ENCODE results near the gene CDH2. TPM values are rescaled to one million over a fixed set of nuclear protein-coding genes. Genes with fewer than 3 reads are reported as not detected.

CDH2 gene
- total RNA-seq, 1 donor from 2014 or later, result 3.7 TPM

DNA sequence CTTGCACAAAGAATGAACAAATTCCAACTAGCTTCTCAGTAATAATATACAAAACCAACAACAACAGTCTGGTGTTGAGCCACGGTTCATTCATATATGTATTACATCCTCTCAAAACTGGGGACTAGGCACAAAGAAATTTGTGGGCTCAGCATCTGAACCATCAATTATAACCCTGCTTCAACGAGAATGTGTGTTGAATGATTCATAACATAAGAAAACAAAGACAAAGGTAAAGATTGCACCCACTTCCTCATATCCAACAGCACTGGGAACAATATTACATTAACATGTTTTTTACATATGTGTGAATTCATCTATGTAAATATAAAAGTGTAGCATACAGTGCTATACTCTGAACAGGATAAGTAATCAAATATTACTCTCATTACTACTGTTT lies 144.8 kb downstream of the CDH2 start:
- H3K9me3 ChIP-seq, result no peaks in the 10 kb centered on the region
- no peaks in the 10 kb centered on the region for H3K4me1 ChIP-seq
- H3K4me3 ChIP-seq, result no peak overlapping the region
- no peaks in the 10 kb centered on the region for H3K36me3 ChIP-seq
- DNase-seq (ENCODE audit: extremely low spot score in 2 of 2), result no peak
- intact Hi-C loops (cut with DNase I), result no loop called here
- no peaks in the 10 kb centered on the region for H3K27me3 ChIP-seq
- TF ChIP-seq POLR2A (IDR thresholded peaks at IDR 0.05) (no peak), POLR2AphosphoS5 (IDR thresholded peaks at IDR 0.05; ENCODE audit: insufficient read depth in 1 of 2, low read depth in 1 of 2) (no peak)
- TF ChIP-seq, protein P1, sequence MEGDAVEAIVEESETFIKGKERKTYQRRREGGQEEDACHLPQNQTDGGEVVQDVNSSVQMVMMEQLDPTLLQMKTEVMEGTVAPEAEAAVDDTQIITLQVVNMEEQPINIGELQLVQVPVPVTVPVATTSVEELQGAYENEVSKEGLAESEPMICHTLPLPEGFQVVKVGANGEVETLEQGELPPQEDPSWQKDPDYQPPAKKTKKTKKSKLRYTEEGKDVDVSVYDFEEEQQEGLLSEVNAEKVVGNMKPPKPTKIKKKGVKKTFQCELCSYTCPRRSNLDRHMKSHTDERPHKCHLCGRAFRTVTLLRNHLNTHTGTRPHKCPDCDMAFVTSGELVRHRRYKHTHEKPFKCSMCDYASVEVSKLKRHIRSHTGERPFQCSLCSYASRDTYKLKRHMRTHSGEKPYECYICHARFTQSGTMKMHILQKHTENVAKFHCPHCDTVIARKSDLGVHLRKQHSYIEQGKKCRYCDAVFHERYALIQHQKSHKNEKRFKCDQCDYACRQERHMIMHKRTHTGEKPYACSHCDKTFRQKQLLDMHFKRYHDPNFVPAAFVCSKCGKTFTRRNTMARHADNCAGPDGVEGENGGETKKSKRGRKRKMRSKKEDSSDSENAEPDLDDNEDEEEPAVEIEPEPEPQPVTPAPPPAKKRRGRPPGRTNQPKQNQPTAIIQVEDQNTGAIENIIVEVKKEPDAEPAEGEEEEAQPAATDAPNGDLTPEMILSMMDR (IDR thresholded peaks at IDR 0.05), result no peak
- no peak overlapping the region for H3K27ac ChIP-seq

DNA sequence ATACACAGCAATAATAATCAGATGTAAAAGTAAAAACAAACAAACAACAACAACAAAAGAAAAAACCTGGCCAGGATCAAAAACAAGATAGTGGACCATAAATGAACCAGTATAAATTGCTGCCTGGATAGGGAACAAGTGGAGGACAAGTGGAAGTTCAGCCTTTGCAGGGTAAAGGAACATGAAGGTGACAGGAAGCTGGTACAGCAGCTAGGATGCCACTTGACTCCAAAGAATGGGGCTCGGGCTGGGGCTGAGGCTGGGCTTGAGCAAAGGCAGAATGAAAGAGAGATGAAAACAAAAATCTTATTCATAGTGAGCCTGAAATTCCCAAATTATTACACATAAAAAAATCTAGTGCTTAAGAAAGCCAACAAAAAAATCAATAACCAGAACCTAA lies 146.5 kb downstream of the CDH2 start:
- intact Hi-C loops (cut with DNase I), result no loop called here
- no peaks in the 10 kb centered on the region for H3K27me3 ChIP-seq
- no peak overlapping the region for H3K4me3 ChIP-seq
- no peak for DNase-seq (ENCODE audit: extremely low spot score in 2 of 2)
- no peaks in the 10 kb centered on the region for H3K36me3 ChIP-seq
- TF ChIP-seq, protein P1 (IDR thresholded peaks at IDR 0.05), result no peak
- TF ChIP-seq POLR2A (IDR thresholded peaks at IDR 0.05) (no peak), POLR2AphosphoS5 (IDR thresholded peaks at IDR 0.05; ENCODE audit: insufficient read depth in 1 of 2, low read depth in 1 of 2) (no peak)
- no peaks in the 10 kb centered on the region for H3K4me1 ChIP-seq
- H3K27ac ChIP-seq, result no peak overlapping the region
- no peaks in the 10 kb centered on the region for H3K9me3 ChIP-seq

GRCh38 chr18:28027755-28028154 lies 149.2 kb downstream of the CDH2 start:
- intact Hi-C loops (cut with DNase I), result no loop called here
- Histone ChIP-seq H3K27me3 (no peaks in the 10 kb centered on the region), H3K27ac (no peak overlapping the region), H3K36me3 (no peaks in the 10 kb centered on the region), H3K4me3 (no peak overlapping the region), H3K9me3 (no peaks in the 10 kb centered on the region), H3K4me1 (no peaks in the 10 kb centered on the region)
- TF ChIP-seq POLR2A (IDR thresholded peaks at IDR 0.05) (no peak), POLR2AphosphoS5 (IDR thresholded peaks at IDR 0.05; ENCODE audit: insufficient read depth in 1 of 2, low read depth in 1 of 2) (no peak)
- TF ChIP-seq, protein P1 (IDR thresholded peaks at IDR 0.05), result no peak
- no peak for DNase-seq (ENCODE audit: extremely low spot score in 2 of 2)

DNA sequence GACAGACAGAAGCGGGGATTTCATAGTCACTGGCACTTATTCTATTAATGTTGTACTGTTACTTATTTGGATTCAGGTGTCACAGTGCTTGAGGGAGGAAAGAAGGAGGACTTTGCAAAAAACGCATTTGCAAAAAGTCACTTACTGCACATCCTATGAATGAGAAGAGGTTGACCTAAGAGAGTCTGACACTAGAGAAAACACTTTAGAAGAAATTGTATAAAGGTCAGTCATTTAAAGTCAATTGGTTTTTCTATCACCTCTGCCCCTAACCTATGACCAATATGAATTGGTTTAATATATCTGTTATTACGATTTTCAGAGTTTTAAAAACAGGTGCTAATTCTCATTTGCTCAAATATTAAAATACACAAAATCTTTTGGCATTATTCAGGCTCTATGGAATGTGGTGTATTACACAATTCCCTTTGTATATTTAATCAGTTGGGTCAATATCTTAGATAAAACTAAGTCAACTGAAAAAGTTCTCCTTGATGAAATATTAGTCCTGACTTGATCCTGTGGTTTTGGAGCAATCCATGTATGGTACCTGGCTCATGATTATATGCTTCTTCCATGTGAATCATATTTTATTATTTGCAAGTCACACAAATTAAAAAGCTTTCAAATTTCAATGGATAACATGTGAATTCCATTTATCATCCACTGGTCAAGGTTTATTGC lies 157.4 kb downstream of the CDH2 start:
- intact Hi-C loops (cut with DNase I), result no loop called here
- no peaks in the 10 kb centered on the region for H3K36me3 ChIP-seq
- no peaks in the 10 kb centered on the region for H3K27me3 ChIP-seq
- no peaks in the 10 kb centered on the region for H3K9me3 ChIP-seq
- no peak overlapping the region for H3K4me3 ChIP-seq
- H3K27ac ChIP-seq, result no peak overlapping the region
- TF ChIP-seq POLR2AphosphoS5 (IDR thresholded peaks at IDR 0.05; ENCODE audit: insufficient read depth in 1 of 2, low read depth in 1 of 2), result no peak
- no peak for TF ChIP-seq POLR2A (IDR thresholded peaks at IDR 0.05)
- H3K4me1 ChIP-seq, result no peaks in the 10 kb centered on the region
- no peak for DNase-seq (ENCODE audit: extremely low spot score in 2 of 2)

GRCh38 chr18:28018351-28018750 lies 158.6 kb downstream of the CDH2 start:
- no peak for DNase-seq (ENCODE audit: extremely low spot score in 2 of 2)
- intact Hi-C loops (cut with DNase I), result no loop called here
- no peaks in the 10 kb centered on the region for H3K36me3 ChIP-seq
- no peak for TF ChIP-seq POLR2AphosphoS5 (IDR thresholded peaks at IDR 0.05; ENCODE audit: insufficient read depth in 1 of 2, low read depth in 1 of 2)
- TF ChIP-seq, protein P1 (IDR thresholded peaks at IDR 0.05), result no peak
- no peak for TF ChIP-seq POLR2A (IDR thresholded peaks at IDR 0.05)
- no peaks in the 10 kb centered on the region for H3K9me3 ChIP-seq
- H3K27ac ChIP-seq, result no peak overlapping the region
- no peaks in the 10 kb centered on the region for H3K27me3 ChIP-seq
- H3K4me3 ChIP-seq, result no peak overlapping the region
- no peaks in the 10 kb centered on the region for H3K4me1 ChIP-seq
